ENCODE data around the gene AKT3. TPM values are rescaled to one million over a fixed set of nuclear protein-coding genes. Genes with fewer than 3 reads are reported as not detected.

The AKT3 gene
- polyA plus RNA-seq, 3 donors = 0.81 to 1.7 (median 1.4) TPM

GRCh38 chr1:243748227-243748626, 101.8 kb downstream of the AKT3 start:
- Histone ChIP-seq H3K4me1 (ENCODE audit: control insufficient read depth in 1 of 2, insufficient read depth in 2 of 2, low read length in 2 of 2) (peaks cover 0 to 11% of the 10 kb centered on the region in 2 donors), H3K27me3 (ENCODE audit: control insufficient read depth in 2 of 2, insufficient read depth in 2 of 2, low read length in 2 of 2) (no peaks in the 10 kb centered on the region), H4K20me1 (ENCODE audit: insufficient read depth, low read length) (no peaks in the 10 kb centered on the region), H3K27ac (ENCODE audit: low read depth in 1 of 2, low read length in 2 of 2) (no peak overlapping the region), H3K9me3 (replicated peaks in 1 of 2; ENCODE audit: control insufficient read depth in 1 of 2, insufficient read depth in 1 of 2, low read length in 2 of 2) (no peaks in the 10 kb centered on the region), H3K4me3 (replicated peaks in 1 of 3; ENCODE audit: low read depth in 2 of 3, low read length in 3 of 3) (no peak overlapping the region), H3K36me3 (replicated peaks in 1 of 2; ENCODE audit: control insufficient read depth in 1 of 2, insufficient read depth in 2 of 2, low read length in 2 of 2) (no peaks in the 10 kb centered on the region), H3K79me2 (ENCODE audit: insufficient read depth, low read length) (no peaks in the 10 kb centered on the region), H2AFZ (ENCODE audit: insufficient read depth, low read depth, low read length, poor library complexity, severe bottlenecking) (no peak overlapping the region), H3K4me2 (replicated peaks; ENCODE audit: extremely low read depth, low read length, poor library complexity, severe bottlenecking) (no peak overlapping the region), H3K9ac (ENCODE audit: insufficient read depth, low read length, poor library complexity, severe bottlenecking) (no peak overlapping the region)
- peak overlapping the region in 1 of 7 donors; percentile 50 for H3K27ac Mint-ChIP-seq
- H3K36me3 Mint-ChIP-seq = peaks cover 2 to 4% of the 10 kb centered on the region in 2 donors
- peaks cover 0 to 6% (median 0%) of the 10 kb centered on the region in 7 donors for H3K9me3 Mint-ChIP-seq
- no peak for DNase-seq
- TF ChIP-seq CTCF (IDR thresholded peaks at IDR 0.05) = no peak
- H3K4me1 Mint-ChIP-seq = peaks cover 15% of the 10 kb centered on the region
- no peak overlapping the region for H3K4me3 Mint-ChIP-seq
- no peaks in the 10 kb centered on the region for H3K27me3 Mint-ChIP-seq (ENCODE audit: low read depth in 3 of 3)
- intact Hi-C loops (cut with micrococcal nuclease) = loop anchor here in 1 of 2 donors (5.0 to 10.0 kb wide), 4 partner anchors 36 to 547 kb away; no protein-coding TSS in a partner anchor

- Mint-ChIP-seq H3K4me3 (no peak overlapping the region), H3K9me3 (peaks cover 0 to 6% (median 4%) of the 10 kb centered on the region in 7 donors), H3K4me1 (peaks cover 22% of the 10 kb centered on the region), H3K27me3 (ENCODE audit: low read depth in 3 of 3) (no peaks in the 10 kb centered on the region), H3K27ac (no peak overlapping the region), H3K36me3 (peaks cover 4 to 6% of the 10 kb centered on the region in 2 donors)
- Histone ChIP-seq H2AFZ (ENCODE audit: insufficient read depth, low read depth, low read length, poor library complexity, severe bottlenecking) (peak overlapping the region; percentile 65), H3K36me3 (replicated peaks in 1 of 2; ENCODE audit: control insufficient read depth in 1 of 2, insufficient read depth in 2 of 2, low read length in 2 of 2) (no peaks in the 10 kb centered on the region), H3K9ac (ENCODE audit: insufficient read depth, low read length, poor library complexity, severe bottlenecking) (no peak overlapping the region), H3K9me3 (replicated peaks in 1 of 2; ENCODE audit: control insufficient read depth in 1 of 2, insufficient read depth in 1 of 2, low read length in 2 of 2) (no peaks in the 10 kb centered on the region), H3K4me2 (replicated peaks; ENCODE audit: extremely low read depth, low read length, poor library complexity, severe bottlenecking) (no peak overlapping the region), H3K4me1 (ENCODE audit: control insufficient read depth in 1 of 2, insufficient read depth in 2 of 2, low read length in 2 of 2) (peaks cover 0 to 11% of the 10 kb centered on the region in 2 donors), H3K27ac (ENCODE audit: low read depth in 1 of 2, low read length in 2 of 2) (no peak overlapping the region), H3K79me2 (ENCODE audit: insufficient read depth, low read length) (no peaks in the 10 kb centered on the region), H4K20me1 (ENCODE audit: insufficient read depth, low read length) (no peaks in the 10 kb centered on the region), H3K27me3 (ENCODE audit: control insufficient read depth in 2 of 2, insufficient read depth in 2 of 2, low read length in 2 of 2) (no peaks in the 10 kb centered on the region), H3K4me3 (replicated peaks in 1 of 3; ENCODE audit: low read depth in 2 of 3, low read length in 3 of 3) (no peak overlapping the region)
- TF ChIP-seq CTCF (IDR thresholded peaks at IDR 0.05) = no peak
- intact Hi-C loops (cut with micrococcal nuclease) = loop anchor here (2.0 to 10.0 kb wide), 5 partner anchors 34 to 548 kb away; no protein-coding TSS in a partner anchor
- no peak for DNase-seq
Measured at GRCh38 chr1:243746751-243747150, 103.3 kb downstream of the AKT3 start.

Data from CD14-positive monocyte (primary cell).